GM23338 (cell line): Measurements from ENCODE around the gene ABHD18. TPM values are rescaled to one million over a fixed set of nuclear protein-coding genes. Genes with fewer than 3 reads are reported as not detected.

ENCODE experiments used
- ATAC-seq: fragments of 200-7000 bp; cut with Tn5 transposase; 3 replicates; pipeline ENCODE4 v1.9.1; 2020
- DNase-seq: peaks from one replicate; pipeline ENCODE4 v3.0.0-alpha.2; 2015; ENCODE audit warnings: low spot score
- H2AFZ ChIP-seq: fragments of 200-600 bp; sonication (generic); 2 replicates; pipeline ENCODE4 v1.8.0; 2016; ENCODE audit warnings: antibody characterized with exemption, mild to moderate bottlenecking, moderate library complexity
- H3F3A ChIP-seq: fragments of 200-600 bp; sonication (generic); replicated peaks from 2 replicates; pipeline ENCODE4 v1.8.0; 2017; ENCODE audit warnings: antibody characterized with exemption, mixed run types, low read depth
- H3K27ac ChIP-seq: fragments of 200-600 bp; sonication (generic); 2 replicates; pipeline ENCODE4 v1.6.1; 2016; ENCODE audit warnings: low read depth
- H3K27me3 ChIP-seq: fragments of 200-600 bp; sonication (generic); 2 replicates; pipeline ENCODE4 v1.8.0; 2016; ENCODE audit warnings: mild to moderate bottlenecking, mixed run types, moderate library complexity; ENCODE audit not compliant: insufficient read depth
- H3K36me3 ChIP-seq: fragments of 200-600 bp; sonication (generic); 2 replicates; pipeline ENCODE4 v1.8.0; 2016; ENCODE audit warnings: mild to moderate bottlenecking; ENCODE audit not compliant: insufficient read depth
- H3K4me1 ChIP-seq: fragments of 200-600 bp; sonication (generic); 2 replicates; pipeline ENCODE4 v1.8.0; 2016; ENCODE audit warnings: mild to moderate bottlenecking, moderate library complexity; ENCODE audit not compliant: insufficient read depth
- H3K4me2 ChIP-seq: fragments of 200-600 bp; sonication (generic); 2 replicates; pipeline ENCODE4 v1.7.1; 2017; ENCODE audit warnings: mixed run types
- H3K4me3 ChIP-seq: fragments of 200-600 bp; sonication (generic); 2 replicates; pipeline ENCODE4 v1.6.1; 2016; ENCODE audit warnings: mixed run types
- H3K79me2 ChIP-seq: fragments of 200-600 bp; sonication (generic); replicated peaks from 2 replicates; pipeline ENCODE4 v1.8.0; 2017; ENCODE audit warnings: mild to moderate bottlenecking; ENCODE audit not compliant: insufficient read depth
- H3K9me2 ChIP-seq: fragments of 200-600 bp; sonication (generic); 2 replicates; pipeline ENCODE4 v1.8.0; 2017; ENCODE audit not compliant: insufficient read depth
- H4K20me1 ChIP-seq: fragments of 200-600 bp; sonication (generic); replicated peaks from 2 replicates; pipeline ENCODE4 v1.8.0; 2017; ENCODE audit warnings: mild to moderate bottlenecking; ENCODE audit not compliant: insufficient read depth
- H3K27ac Mint-ChIP-seq: 2 replicates; pipeline ENCODE4 v1.8.0; 2020; ENCODE audit warnings: inconsistent platforms, mild to moderate bottlenecking, moderate library complexity, mixed read lengths
- H3K27me3 Mint-ChIP-seq: 3 replicates; pipeline ENCODE4 v1.8.0; 2022; ENCODE audit warnings: low read depth, mild to moderate bottlenecking, moderate library complexity, mixed read lengths, inconsistent platforms; ENCODE audit not compliant: insufficient read depth, poor library complexity
- H3K36me3 Mint-ChIP-seq: 3 replicates; pipeline ENCODE4 v1.8.0; 2021; ENCODE audit warnings: low read depth, mild to moderate bottlenecking, inconsistent platforms, moderate library complexity, mixed read lengths
- H3K4me1 Mint-ChIP-seq: 3 replicates; pipeline ENCODE4 v1.8.0; 2020; ENCODE audit warnings: mild to moderate bottlenecking, inconsistent platforms, mixed read lengths
- H3K4me3 Mint-ChIP-seq: 3 replicates; pipeline ENCODE4 v1.8.0; 2021; ENCODE audit warnings: moderate library complexity, mild to moderate bottlenecking, inconsistent platforms, mixed read lengths
- H3K9me3 Mint-ChIP-seq: 3 replicates; pipeline ENCODE4 v1.8.0; 2020; ENCODE audit warnings: moderate library complexity, mild to moderate bottlenecking, inconsistent platforms, mixed read lengths
- CREB1 ChIP-seq: fragments of 250-450 bp; sonication (Bioruptor Pico); IDR thresholded peaks from 2 replicates; pipeline ENCODE4 v1.5.0; 2020; ENCODE audit warnings: low read depth, mild to moderate bottlenecking, moderate library complexity
- CTCF ChIP-seq, 2 experiments: fragments of 200-600 bp in 1 of 2; sonication (generic) in 1 of 2; conservative IDR thresholded peaks; 2 replicates each; pipeline versions ENCODE4 v1.5.1 to v1.6.1; 2016 to 2017; ENCODE audit warnings: antibody characterized with exemption in 2 of 2, low read depth in 2 of 2, mild to moderate bottlenecking in 2 of 2, moderate library complexity in 1 of 2
- EZH2 ChIP-seq: fragments of 200-600 bp; sonication (generic); IDR thresholded peaks from one replicate; pipeline ENCODE4 v1.8.0; 2017; ENCODE audit warnings: antibody characterized with exemption, mild to moderate bottlenecking, low read depth; ENCODE audit not compliant: unreplicated experiment
- EZH2phosphoT487 ChIP-seq: fragments of 200-600 bp; sonication (generic); IDR thresholded peaks from one replicate; pipeline ENCODE4 v1.8.1; 2018; ENCODE audit warnings: antibody characterized with exemption; ENCODE audit not compliant: unreplicated experiment
- JUNB ChIP-seq: IDR thresholded peaks from one replicate; pipeline ENCODE4 v1.6.1; 2016; ENCODE audit warnings: antibody characterized with exemption; ENCODE audit not compliant: unreplicated experiment
- NANOG ChIP-seq: IDR thresholded peaks from 2 replicates; pipeline ENCODE4 v1.6.1; 2016; ENCODE audit warnings: antibody characterized with exemption, borderline replicate concordance
- POLR2AphosphoS5 ChIP-seq: IDR thresholded peaks from 2 replicates; pipeline ENCODE4 v1.6.1; 2016; ENCODE audit warnings: antibody characterized with exemption, low read depth
- STAT1 ChIP-seq: IDR thresholded peaks from one replicate; pipeline ENCODE4 v1.6.1; 2016; ENCODE audit warnings: antibody characterized with exemption; ENCODE audit not compliant: unreplicated experiment
- ZNF114 ChIP-seq: fragments of 250-450 bp; sonication (Bioruptor Pico); IDR thresholded peaks from 2 replicates; pipeline ENCODE4 v1.5.0; 2020; ENCODE audit warnings: mild to moderate bottlenecking, moderate library complexity
- ZNF331 ChIP-seq: fragments of 250-450 bp; sonication (Bioruptor Pico); IDR thresholded peaks from 2 replicates; pipeline ENCODE4 v1.5.0; 2020; ENCODE audit warnings: low read depth, mild to moderate bottlenecking, moderate library complexity
- ZNF462 ChIP-seq: fragments of 250-450 bp; sonication (Bioruptor Pico); IDR thresholded peaks from 2 replicates; pipeline ENCODE4 v1.5.0; 2020; ENCODE audit warnings: mild to moderate bottlenecking, moderate library complexity
- polyA plus RNA-seq: library from polyadenylated mRNA; unstranded; fragments of >200 nt; fragmentation: Nextera tagmentation; extraction: Ambion mirVana; gene quantifications from 2 replicates; pipeline ENCODE4 v1.2.1, GENCODE V29; 2016
- total RNA-seq: library from RNA; depleted of rRNA; stranded (reverse); fragments of >200 nt; shearing (Covaris generic); gene quantifications from 2 replicates; pipeline ENCODE4 v1.2.3, GENCODE V29; 2014
- TF ChIP-seq, protein P1 (sequence below): IDR thresholded peaks from 2 replicates; pipeline ENCODE4 v1.6.1; 2016; ENCODE audit warnings: antibody characterized with exemption
- TF ChIP-seq, protein P2 (sequence below): IDR thresholded peaks from one replicate; pipeline ENCODE4 v1.6.1; 2018; ENCODE audit warnings: antibody characterized with exemption; ENCODE audit not compliant: unreplicated experiment

The ABHD18 gene
- total and polyA plus RNA-seq, 2 experiments from 2014 or later: 7.2 to 18.6 TPM

DNA sequence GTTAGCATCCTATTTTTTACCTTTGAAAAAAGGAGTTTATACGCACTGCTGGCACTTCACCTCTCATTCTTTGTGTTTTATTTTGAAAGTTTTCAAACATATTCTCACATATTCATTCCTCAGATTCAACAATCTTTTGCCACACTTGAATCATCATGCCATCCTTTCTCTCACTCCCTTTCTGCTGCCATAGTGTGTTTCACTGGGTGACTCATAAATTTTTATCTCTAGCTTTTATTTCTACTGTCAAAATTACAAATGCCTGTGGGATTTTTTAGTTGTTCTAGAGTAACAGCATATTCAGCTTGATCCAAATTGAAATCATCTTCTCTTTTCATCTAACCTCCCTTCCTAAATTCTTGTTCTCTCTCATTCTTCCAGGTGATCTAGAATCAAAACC, 28.2 kb upstream of the ABHD18 start:
- Mint-ChIP-seq H3K9me3 (no peaks in the 10 kb centered on the region), H3K36me3 (peaks cover 4% of the 10 kb centered on the region; the same call in 1 of the 3 replicates), H3K27ac (no peak overlapping the region), H3K4me3 (no peak overlapping the region), H3K27me3 (no peaks in the 10 kb centered on the region), H3K4me1 (no peaks in the 10 kb centered on the region)
- H3K36me3 ChIP-seq: peaks cover 1% of the 10 kb centered on the region; the same call in 1 of the 2 replicates
- H4K20me1 ChIP-seq: no peaks in the 10 kb centered on the region
- H3K4me2 ChIP-seq: no peak overlapping the region
- DNase-seq (no peak), ATAC-seq (no peak)
- H3K4me1 ChIP-seq: no peaks in the 10 kb centered on the region
- no peaks in the 10 kb centered on the region for H3K27me3 ChIP-seq
- no peak overlapping the region for H3K27ac ChIP-seq
- TF ChIP-seq CREB1 (CRISPR knock-in tag) (no peak), ZNF331 (no peak), JUNB (no peak), POLR2AphosphoS5 (no peak), NANOG (no peak), ZNF114 (CRISPR knock-in tag) (no peak), EZH2phosphoT487 (no peak), EZH2 (no peak), ZNF462 (CRISPR knock-in tag) (no peak), STAT1 (no peak), CTCF (conservative IDR thresholded peaks at IDR 0.05; ENCODE audit: low read depth in 2 of 2) (no peak)
- TF ChIP-seq, protein P1, sequence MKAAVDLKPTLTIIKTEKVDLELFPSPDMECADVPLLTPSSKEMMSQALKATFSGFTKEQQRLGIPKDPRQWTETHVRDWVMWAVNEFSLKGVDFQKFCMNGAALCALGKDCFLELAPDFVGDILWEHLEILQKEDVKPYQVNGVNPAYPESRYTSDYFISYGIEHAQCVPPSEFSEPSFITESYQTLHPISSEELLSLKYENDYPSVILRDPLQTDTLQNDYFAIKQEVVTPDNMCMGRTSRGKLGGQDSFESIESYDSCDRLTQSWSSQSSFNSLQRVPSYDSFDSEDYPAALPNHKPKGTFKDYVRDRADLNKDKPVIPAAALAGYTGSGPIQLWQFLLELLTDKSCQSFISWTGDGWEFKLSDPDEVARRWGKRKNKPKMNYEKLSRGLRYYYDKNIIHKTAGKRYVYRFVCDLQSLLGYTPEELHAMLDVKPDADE: no peak
- TF ChIP-seq, protein P2, sequence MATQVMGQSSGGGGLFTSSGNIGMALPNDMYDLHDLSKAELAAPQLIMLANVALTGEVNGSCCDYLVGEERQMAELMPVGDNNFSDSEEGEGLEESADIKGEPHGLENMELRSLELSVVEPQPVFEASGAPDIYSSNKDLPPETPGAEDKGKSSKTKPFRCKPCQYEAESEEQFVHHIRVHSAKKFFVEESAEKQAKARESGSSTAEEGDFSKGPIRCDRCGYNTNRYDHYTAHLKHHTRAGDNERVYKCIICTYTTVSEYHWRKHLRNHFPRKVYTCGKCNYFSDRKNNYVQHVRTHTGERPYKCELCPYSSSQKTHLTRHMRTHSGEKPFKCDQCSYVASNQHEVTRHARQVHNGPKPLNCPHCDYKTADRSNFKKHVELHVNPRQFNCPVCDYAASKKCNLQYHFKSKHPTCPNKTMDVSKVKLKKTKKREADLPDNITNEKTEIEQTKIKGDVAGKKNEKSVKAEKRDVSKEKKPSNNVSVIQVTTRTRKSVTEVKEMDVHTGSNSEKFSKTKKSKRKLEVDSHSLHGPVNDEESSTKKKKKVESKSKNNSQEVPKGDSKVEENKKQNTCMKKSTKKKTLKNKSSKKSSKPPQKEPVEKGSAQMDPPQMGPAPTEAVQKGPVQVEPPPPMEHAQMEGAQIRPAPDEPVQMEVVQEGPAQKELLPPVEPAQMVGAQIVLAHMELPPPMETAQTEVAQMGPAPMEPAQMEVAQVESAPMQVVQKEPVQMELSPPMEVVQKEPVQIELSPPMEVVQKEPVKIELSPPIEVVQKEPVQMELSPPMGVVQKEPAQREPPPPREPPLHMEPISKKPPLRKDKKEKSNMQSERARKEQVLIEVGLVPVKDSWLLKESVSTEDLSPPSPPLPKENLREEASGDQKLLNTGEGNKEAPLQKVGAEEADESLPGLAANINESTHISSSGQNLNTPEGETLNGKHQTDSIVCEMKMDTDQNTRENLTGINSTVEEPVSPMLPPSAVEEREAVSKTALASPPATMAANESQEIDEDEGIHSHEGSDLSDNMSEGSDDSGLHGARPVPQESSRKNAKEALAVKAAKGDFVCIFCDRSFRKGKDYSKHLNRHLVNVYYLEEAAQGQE: no peak
- no peaks in the 10 kb centered on the region for H3K9me2 ChIP-seq
- no peak overlapping the region for H3K4me3 ChIP-seq
- no peaks in the 10 kb centered on the region for H3F3A ChIP-seq
- no peak overlapping the region for H2AFZ ChIP-seq
- no peaks in the 10 kb centered on the region for H3K79me2 ChIP-seq
